Measurements from ENCODE around the gene KMT2E.

The KMT2E gene

DNA sequence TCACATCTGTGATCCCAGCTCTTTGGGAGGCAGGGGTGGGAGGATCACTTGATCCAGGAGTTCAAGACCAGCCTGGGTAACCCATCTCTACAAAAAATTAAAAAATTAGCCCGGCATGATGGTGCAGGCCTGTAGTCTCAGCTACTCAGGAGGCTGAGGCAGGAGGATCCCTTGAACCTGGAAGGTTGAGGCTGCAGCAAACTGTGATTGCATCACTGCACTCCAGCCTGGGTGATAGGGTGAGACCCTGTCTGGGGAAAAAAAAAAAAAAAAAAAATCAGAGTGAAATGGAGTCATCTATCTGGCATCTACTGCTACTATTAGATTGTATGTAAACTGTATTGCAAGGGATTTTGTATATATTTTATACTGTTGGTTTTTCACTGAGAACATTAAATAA is 59.1 kb downstream of the KMT2E start:
- DNase-seq (ENCODE audit: low spot score): no peak

DNA sequence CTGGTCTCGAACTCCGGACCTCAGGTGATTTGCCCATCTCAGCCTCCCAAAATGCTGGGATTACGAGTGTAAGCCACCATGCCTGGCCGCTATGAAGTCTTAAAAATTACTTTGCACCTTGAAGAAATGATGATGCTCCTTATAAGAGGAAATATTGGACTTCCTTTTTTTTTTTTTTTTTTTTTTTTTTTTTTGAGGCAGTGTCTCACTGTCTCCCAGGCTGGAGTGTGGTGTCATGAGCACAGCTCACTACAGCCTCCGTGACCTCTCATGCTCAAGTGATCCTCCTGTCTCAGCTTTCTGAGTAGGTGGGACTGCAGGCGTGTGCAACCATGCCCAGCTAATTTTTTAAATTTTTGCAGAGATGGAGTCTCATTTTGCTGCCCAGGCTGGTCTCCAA is 65.3 kb downstream of the KMT2E start:
- no peak for DNase-seq (ENCODE audit: low spot score)

DNA sequence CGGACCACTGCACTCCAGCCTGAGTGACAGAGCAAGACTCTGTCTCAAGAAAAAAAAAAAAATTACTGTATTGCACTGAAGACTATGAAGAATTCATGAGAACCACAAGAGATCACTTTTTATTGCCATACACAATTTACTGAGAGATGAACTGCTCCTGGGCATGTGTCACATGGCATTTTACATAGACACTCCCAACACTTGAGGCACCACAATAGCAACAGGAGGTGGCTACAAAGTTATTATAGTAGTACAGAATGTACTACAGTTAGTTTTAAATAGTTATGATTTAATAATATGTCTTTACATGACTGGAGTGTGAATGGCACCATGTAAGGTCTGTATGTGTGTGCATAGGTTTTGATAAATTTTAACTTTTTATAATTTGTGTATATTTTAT is 70.6 kb downstream of the KMT2E start:
- no peak for DNase-seq (ENCODE audit: low spot score)

DNA sequence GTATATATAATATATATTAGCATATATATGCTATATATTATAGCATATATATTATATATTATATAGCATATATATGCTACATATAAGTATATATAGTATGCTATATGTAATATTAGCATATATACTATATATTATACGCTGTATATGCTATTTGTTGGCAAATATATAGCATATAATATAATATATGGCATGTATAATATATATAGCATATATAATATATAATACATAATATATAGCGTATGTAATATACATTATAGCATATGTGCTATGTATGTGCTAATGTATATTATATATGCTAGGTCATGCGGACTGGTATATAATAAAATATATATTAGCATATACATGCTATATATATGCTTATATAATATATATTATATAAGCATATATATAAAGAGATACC is 72.8 kb downstream of the KMT2E start:
- DNase-seq (ENCODE audit: low spot score): no peak

DNA sequence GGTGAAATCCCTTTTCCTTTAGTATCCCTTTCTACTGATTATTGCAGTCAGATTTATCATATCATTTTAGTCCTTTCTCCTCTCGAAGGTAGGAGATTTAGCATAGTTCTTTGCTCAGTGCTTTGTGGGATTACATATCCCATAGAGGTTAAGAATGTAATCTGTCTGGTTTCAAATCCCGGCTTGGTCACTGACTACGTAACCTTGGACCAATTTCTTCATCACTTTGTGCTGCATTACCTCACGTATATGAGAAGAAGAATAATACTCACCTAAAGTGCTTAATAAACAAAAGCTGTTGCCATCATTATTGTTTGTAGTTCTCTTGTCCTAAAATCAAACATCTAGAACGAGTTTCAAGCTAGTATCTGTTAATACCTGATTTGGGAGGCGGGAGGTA is 74.0 kb downstream of the KMT2E start:
- no peak for DNase-seq (ENCODE audit: low spot score)

DNA sequence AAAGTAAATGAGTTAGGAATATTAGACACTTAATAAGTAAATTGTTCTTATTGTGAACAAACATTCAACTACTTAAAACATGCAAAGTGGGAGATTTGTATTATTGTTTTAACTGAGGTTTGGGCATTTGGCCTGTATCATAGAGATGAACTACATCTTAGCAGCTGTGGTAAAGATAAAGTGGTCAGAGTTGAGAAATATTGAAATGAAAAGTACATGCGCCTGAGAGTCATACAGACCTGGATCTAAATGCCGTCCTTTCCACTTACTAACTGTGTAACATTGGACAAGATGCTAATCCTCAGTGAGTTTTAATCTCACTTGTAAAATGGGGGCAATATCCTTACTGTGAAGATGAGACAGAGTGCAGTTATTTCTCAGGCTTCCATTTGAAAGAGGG is 74.5 kb downstream of the KMT2E start:
- no peak for DNase-seq (ENCODE audit: low spot score)

DNA sequence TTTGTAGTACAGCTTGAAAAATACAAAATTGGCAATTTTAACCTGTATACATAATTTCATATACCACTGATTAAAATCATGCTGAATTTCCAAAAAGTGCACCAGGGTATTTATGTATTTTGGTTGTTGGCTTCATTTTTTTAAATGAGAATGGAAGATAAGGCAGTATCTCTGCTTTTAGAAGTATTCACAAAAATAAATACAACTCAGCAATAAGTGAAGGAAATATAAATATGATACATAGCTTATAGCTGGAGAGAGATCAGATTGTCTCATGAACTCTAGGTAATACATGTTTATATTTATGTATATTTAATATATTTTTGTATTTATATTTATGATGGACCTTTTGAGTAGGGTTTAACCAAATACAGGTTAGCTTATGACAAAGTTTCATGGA is 81.0 kb downstream of the KMT2E start:
- no peak for DNase-seq (ENCODE audit: low spot score)

DNA sequence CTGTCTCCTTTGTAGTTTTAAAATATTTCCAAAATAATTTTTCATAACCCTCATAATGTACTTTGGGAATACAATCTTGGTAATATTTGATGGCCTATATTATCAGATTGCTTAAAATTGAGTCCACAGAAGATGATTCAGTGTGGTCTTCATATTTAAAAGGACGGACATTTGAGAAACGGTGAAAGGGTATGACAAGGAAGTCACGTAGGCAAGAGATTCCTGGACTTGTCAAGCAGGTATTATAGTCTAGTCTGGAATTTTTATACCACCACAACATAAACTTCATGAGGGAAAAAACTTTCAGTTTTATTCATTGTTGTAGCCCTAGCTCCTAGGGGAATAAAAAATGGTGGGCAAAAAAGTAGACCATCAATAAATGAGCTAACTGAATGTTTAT is 82.3 kb downstream of the KMT2E start:
- no peak for DNase-seq (ENCODE audit: low spot score)

DNA sequence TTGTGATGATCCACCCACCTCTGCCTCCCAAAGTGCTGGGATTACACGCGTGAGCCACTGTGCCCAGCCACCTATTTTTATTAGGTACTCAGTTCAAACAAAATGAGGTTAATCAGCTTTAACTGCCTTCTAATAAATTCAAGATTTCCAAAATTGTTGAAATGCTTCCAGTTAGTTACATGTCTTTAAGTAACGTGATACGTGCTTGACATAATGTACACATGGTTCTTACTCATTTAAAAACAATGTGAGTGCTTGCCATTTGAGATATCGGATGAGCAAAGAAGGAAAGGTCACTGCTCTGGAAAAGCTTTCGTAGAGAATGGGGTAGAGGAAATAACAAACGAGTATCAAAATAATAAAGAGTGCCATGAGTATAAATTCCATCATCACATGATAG is 83.6 kb downstream of the KMT2E start:
- DNase-seq (ENCODE audit: low spot score): no peak

DNA sequence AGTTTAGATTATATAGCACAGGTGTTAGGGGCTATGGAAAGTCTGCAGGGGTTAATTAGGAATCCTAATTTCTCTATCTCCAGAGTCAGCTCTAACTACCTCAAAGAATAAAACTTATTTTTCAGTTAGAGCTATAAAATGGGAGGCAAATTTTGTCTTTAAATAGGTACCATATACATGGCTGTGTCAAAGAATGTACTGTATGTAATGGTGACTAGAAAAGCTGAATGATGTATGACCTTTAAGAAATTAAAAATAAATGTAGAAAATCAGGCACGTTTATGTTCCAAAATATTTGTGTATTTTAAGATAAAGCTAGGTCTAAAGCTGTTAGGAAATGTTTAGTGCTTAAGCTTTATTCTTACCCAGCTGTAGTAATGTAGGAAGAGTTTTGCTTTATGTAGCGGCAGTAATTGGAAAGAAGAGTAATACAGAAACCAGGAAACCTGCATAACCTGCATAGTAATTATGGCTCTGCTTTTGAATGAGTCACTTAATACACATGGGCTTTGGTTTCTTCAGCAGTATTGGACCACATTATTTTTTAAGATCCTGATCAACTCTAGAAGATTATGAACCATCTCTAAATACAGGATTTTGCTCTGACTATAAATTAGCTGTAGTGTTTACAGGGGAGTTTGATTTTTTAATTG is 85.0 kb downstream of the KMT2E start:
- DNase-seq (ENCODE audit: low spot score): no peak

DNA sequence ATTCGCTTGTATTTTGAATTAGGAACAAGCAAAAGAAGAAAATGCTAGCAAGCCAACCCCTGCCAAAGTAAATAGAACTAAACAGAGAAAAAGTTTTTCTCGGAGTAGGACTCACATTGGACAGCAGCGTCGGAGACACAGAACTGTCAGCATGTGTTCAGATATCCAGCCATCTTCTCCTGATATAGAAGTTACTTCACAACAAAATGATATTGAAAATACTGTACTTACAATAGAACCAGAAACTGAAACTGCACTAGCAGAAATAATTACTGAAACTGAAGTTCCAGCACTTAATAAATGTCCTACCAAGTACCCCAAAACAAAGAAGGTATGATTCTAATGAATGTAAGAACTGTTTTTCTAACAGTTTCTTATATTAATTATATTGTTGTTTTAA is 87.9 kb downstream of the KMT2E start:
- no peak for DNase-seq (ENCODE audit: low spot score)

DNA sequence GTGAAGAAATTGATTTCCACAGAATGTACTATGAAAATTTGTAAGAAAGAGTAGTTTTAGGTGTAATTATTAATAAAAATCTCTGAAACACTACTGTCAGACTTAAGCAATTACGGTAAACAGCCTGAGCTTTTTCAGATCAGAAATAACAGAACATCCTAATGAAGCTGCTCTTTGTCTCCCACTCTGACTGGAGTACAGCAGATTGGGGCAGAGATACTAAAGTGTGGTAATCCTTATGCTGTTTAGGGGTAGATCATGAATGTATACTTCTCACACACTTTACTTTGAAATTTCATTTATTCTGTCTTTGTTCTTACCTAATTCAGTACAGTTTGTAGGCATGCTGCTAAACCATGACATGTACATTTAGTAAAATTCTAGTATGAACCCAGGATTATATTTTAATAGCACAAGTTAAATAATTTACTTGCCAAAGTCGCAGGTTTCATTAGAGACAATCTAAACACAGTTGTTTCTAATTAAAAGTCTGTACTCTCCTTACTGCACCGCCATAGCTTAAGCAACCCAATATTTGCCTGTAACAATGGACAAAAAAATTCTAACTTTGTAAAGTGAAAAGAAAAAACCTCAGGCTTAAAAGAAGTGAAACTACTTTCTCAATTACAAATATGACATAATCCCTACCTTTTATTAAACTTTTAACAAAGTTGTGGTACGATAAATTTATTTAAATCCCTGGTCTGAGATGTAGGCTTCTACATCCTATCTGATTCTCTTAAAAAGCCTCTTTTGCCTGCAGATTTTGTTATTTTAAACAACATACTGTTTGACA is 88.8 kb downstream of the KMT2E start:
- DNase-seq (ENCODE audit: low spot score): no peak

DNA sequence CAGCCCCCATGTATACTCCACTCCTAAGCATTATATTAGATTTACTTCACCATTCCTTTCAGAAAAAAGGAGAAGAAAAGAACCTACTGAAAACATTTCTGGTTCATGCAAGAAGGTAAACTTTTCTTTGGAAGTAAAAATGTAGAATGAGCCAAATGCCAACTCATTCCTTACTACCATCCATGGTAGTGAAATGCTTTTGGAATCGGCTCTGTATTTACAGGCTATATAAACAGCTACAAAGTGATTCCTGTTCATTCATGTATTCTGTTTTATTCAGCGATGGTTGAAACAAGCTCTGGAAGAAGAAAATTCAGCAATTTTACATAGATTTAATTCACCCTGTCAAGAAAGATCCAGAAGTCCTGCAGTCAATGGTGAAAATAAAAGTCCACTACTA is 91.6 kb downstream of the KMT2E start:
- no peak for DNase-seq (ENCODE audit: low spot score)

DNA sequence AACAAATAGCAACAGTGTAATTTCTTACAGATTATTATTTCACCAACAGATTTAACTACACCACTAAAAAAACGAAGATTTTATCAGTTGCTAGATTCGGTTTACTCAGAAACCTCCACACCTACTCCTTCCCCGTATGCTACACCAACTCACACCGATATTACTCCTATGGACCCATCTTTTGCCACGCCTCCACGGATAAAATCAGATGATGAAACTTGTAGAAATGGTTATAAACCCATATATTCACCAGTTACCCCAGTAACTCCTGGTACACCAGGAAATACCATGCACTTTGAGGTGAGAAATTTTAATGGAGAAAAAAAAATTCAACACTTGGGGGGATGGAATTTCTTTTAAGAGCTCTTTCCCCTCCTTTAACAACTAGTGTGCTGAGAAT is 92.5 kb downstream of the KMT2E start:
- DNase-seq (ENCODE audit: low spot score): no peak

DNA sequence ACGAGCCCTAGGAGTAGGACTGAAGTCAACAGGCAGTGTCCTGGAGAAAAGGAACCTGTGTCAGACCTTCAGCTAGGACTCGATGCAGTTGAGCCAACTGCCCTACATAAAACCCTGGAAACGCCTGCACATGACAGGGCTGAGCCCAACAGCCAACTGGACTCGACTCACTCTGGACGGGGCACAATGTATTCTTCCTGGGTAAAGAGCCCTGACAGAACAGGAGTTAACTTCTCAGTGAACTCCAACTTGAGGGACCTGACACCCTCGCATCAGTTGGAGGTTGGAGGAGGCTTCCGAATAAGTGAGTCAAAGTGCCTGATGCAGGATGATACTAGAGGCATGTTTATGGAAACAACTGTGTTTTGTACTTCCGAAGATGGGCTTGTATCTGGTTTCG is 93.5 kb downstream of the KMT2E start:
- DNase-seq (ENCODE audit: low spot score): no peak

DNA sequence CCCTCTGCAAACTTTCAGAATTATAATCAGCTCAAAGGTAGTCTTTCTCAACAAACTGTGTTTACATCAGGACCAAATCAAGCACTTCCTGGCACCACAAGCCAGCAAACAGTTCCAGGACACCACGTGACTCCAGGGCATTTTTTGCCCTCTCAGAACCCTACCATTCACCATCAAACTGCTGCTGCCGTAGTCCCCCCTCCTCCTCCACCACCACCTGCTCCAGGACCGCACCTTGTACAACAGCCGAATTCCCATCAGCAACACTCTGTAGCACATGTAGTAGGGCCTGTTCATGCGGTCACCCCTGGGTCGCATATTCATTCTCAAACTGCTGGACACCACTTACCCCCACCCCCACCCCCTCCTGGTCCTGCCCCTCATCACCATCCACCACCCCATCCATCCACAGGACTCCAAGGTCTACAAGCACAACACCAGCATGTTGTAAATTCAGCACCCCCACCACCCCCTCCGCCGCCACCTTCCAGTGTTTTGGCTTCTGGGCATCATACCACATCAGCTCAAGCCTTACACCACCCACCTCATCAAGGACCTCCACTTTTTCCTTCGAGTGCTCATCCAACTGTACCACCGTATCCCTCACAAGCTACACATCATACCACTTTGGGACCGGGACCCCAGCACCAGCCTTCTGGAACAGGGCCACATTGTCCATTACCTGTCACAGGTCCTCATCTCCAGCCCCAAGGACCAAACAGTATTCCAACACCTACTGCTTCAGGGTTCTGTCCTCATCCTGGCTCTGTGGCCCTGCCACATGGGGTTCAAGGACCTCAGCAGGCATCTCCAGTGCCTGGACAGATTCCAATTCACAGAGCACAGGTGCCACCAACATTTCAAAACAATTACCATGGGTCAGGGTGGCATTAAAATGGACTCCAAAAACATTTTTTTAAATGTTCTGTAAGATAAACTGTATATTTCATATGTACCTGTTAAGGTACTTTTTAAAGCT is 98.7 kb downstream of the KMT2E start:
- DNase-seq (ENCODE audit: low spot score): no peak

DNA sequence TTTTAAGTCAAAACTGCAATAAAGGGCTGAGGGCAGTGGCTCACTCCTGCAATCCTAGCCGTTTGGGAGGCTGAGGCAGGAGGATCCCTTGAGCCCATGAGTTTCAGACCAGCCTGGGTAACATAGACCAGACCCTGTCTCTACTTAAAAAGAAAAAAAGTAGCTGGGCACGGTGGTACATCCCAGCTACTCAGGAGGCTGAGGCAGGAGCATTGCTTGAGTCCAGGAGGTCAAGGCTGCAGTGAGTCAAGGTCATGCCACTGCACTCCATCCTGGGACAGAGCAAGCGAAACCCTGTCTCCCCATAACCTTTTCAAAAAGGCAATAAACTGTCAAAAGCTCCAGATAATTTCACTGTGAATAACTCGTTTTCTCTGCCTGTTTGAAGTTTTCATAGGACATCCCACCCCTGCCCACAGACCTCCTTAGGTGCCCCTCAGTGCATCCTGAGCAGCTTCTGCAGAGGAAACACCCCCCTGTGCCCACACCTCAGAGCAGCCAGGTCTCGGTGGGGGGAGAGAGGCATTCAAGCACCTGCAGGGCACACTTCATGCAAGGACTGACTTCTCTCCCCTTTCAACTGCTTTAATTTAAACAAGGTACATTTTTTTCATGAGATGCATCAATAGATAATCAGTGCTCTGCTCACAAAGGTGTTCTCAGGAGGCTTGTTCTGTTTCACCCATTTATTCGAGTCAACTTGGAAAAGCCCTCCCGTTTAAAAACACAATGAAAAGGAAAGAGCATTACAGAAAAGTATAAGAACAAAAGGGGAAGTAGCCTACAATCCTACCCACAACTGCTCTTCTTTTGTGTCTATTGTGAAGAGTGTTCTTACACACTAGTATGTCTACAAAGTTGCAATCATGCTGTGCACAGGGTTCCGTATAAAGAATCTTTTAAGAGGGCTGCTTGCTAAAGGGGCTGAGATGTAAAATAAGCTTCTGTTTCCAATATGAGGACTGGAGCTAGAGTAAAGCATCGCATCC is 104.9 kb downstream of the KMT2E start:
- DNase-seq (ENCODE audit: low spot score): no peak

DNA sequence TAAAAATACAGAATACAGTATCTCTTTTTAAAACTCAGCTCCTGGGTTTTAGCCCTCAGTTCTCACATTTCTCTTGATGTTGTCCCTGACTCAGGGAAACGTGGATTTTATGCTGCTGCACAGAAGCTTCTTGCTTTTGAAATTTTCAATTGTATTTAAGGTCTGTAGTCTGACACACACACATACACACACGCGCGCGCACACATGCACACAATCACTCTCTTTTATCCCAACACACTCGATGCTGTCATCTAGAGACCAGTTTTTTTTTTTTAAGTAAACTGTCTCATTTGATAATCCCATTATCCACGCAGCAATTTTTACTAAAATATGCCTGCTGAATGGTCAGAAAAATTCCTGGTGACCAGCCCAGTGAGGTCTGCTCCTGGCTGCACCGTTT is 108.6 kb downstream of the KMT2E start:
- no peak for DNase-seq (ENCODE audit: low spot score)

DNA sequence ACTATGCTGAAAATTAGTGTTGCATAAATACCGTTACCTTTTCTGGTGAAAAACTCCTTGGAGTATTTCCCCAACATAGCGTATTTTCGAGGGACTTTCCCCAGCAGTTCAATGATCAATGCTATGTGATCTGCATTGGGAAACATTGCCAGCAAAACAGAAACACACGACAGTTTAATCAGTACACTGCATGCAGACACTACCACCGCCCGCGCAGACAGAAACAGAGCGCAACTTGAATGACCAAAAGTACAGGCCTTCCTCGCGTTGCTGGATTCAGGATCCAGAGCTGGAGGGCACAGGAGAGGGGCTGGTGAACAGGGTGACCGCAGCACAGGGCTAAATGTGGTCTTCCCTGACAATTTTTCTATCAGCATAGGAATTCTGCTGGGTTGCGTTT is 111.7 kb downstream of the KMT2E start:
- DNase-seq (ENCODE audit: low spot score): no peak

DNA sequence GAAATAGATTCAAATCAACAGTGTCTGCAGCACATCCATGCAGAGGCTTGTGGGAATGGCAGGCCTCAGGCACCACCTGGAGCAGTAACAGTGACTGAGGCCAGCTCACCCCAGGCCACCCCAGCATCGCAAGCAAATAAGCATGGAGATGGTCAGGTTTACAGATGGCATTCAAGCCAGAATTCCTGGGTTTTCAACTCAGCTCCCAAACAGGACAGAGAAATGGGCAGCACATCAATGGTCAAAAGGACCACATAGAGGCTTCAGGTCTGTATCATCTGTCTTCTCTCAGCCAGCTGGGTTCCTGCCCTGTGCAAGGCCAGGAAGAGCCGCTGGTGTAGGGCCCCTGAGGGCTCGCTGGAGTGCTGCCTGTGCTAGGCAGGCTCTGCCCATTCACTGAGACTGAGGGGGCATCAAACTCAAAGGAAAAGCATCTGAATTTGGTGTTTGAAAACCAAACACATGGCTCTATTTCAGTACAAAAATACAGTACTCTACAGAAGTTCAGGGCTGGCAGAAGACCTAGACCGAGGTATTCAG is 112.5 kb downstream of the KMT2E start:
- no peak for DNase-seq (ENCODE audit: low spot score)

DNA sequence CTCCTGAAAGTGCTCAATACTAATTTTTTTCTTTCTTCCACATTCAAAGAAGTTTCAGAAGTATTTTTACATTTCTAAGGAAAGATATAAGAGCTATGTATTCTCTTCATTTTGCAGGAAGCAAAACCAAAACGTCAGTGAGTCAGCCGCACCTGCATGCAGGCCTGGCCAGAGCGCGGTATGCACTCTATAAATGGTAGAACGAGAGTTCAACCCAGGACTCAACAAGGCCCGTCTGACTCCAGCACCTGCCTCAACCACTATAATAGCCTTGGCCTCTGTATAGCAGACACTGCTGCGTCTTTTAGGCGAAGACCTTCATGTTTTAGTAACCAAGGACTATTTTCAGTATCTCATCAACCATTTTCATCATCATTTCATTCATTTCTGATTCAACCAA is 113.2 kb downstream of the KMT2E start:
- no peak for DNase-seq (ENCODE audit: low spot score)
